ENCODE results near the gene GRIK5.
A peak's percentile ranks its signal among the peaks of the same experiment; 100 is the strongest.
"Not testable (repeated sequence)": the region's sequence is repeated elsewhere in the genome, so short reads cannot be mapped to it uniquely, and the experiment has no call there.

GRIK5 gene

GRCh38 chr19:42006569-42006968, 63.4 kb downstream of the GRIK5 start:
- DNase-seq, result no peak

GRCh38 chr19:42005504-42005903, 64.5 kb downstream of the GRIK5 start:
- DNase-seq, result no peak

GRCh38 chr19:42003506-42004294, 66.3 kb downstream of the GRIK5 start:
- DNase-seq, result no peak

DNA sequence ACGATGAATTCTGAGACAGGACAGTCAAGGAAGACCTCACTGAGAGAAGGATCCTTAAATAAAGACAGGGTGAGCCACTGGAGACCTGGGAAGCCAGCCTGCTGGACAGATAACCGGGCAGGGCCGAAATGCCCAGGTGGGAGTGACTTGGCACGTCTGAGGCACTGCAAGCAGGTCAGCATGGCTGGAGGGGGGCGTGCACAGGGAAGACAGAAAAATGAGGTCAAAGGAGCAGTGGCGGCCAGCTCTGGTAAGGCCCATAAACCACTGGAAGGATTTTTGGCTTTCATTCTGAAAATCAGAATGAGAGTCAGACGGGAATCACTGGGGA, 70.2 kb downstream of the GRIK5 start:
- no peak for DNase-seq

GRCh38 chr19:41999071-41999877, 70.7 kb downstream of the GRIK5 start:
- no peak for DNase-seq

GRCh38 chr19:41998246-41999020, 71.6 kb downstream of the GRIK5 start:
- no peak for DNase-seq

- no peak for DNase-seq
Measured at GRCh38 chr19:41997851-41998229, 72.2 kb downstream of the GRIK5 start.

- DNase-seq, result peak; percentile 7
Measured at GRCh38 chr19:41997121-41997850, 72.7 kb downstream of the GRIK5 start.

DNA sequence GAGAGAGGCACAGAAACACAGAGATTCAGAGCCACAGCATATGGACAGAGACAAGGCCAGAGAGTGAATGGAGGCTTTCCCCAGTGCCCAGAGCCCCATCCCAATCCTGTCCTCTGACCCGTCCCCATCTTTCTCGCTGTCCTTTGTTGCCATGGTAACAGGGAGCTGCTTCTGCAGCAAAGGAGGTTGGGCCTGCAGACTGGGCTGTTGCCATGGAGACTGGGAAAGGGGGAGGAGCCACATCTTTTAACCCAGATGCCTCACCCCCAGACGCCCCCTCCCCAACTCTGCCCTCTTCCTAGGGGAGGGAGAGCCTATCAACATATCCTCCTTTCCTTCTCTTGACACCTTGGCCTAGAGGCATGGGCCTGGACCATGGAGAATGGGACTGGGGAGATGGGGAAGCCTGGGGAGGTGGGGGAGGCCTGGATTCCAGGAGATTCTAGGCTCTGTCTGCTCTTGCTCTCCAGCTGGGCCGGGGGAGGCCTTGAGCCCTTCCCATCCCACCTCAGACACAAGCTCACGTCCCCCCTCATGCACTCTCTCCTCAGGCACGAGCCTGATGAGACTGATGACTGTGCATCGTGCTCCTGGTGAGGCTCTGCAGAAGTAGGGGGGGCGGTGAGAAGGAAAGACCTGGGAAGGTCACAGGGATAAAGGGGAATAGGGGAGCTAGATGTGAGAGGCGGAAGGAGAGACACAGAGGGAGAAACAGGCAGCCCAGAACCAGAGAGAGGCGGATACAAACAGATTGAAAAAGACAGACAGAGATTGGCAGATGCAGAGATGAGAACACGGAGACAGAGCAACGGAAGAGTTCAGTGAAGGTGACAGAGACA, 73.8 kb downstream of the GRIK5 start:
- peak; percentile 19 for DNase-seq

DNA sequence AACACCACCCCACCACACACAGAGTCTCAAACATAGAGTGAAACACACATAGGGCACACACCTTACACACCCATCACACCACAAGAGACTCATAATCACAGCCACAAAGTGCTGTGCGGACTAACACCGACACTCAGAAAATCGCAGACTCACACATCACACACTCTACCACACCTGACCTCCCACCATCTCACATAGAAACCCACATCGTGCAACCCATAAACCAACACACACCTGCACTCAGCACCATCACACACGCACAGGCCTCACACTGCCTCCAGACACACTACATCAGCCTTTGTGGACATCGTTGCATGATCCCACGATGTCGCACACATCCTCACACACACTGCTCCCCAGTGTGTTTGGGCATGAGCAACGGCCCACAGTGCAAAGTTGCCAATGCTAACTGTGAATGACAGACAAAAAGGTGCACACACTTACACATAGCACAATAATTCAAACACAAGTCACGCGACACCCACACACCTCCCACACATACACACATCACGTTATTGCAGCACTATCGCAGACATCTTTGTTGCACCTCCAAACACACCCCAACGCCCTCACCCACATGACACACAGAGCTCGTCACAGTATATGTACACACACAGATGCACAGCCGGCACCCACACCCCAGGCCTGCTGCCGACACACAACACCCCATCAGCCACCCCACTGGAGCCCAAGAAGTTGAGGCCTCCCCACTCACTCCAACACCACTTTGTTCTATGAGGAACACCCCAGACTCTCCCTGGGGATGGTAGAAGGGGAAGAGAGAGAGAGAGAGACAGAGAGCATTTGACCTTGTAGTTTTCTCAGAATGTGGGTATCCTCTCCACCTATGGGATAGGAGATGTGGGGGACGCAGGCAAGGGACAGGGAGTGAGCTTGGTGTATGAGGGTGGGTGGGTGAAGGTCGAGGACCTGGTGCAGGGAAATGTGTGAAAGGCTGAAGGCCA, 74.7 kb downstream of the GRIK5 start:
- no peak for DNase-seq

- DNase-seq, result no peak
Measured at GRCh38 chr19:41994521-41994971, 75.5 kb downstream of the GRIK5 start.

GRCh38 chr19:41993612-41994483, 76.2 kb downstream of the GRIK5 start, which contains the start of gene ATP1A3:
TSS of gene ATP1A3 (minus strand) at chr19:41994230. CDS start at chr19:41994076, 154 bp downstream.
- peak; percentile 67 for DNase-seq

DNA sequence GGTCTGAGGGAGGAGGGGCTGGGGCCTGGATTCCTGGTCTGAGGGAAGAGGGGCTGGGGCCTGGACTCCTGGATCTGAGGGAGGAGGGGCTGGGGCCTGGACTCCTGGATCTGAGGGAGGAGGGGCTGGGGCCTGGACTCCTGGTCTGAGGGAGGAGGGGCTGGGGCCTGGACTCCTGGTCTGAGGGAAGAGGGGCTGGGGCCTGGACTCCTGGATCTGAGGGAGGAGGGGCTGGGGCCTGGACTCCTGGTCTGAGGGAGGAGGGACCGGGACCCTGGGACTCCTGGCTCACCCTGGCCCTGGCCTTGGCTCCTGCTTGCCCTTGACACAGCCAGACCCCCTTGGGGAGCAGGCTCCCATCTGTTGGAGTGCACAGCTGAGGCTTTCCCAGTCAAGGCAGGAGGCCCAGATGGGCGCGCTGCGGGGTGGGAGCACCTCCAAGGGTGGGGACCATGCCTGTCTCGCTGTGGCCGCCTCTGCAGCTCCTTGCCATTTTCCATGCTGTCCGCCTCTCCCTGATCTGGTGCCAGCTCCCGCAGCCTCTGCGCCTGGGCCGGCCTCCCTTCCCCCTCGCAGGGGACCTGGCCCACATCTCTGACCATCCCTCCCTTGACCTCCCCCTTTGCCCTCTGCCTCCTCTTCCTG, 78.0 kb downstream of the GRIK5 start:
- DNase-seq, result not testable (repeated sequence)

DNA sequence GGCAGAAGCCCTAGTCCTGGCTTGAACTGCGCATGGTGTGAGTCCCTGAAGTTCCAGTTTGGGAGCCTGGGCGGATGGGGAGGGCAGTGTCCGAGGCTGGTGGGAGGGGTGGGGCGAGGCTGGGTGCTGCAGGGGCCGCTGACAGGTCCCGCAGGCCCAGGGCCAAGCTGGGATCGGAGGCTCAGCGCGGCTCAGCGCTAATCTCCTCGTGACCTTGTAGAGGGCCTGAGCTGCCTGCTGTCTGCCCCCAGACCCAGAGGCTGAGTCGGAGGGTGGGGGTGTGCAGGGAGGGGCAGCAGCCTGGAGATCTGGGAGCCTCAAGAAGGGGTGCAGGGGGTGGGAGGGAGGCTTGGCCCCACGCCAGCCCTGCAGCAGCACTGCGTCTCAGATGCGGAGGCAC, 79.0 kb downstream of the GRIK5 start:
- DNase-seq, result no peak

DNA sequence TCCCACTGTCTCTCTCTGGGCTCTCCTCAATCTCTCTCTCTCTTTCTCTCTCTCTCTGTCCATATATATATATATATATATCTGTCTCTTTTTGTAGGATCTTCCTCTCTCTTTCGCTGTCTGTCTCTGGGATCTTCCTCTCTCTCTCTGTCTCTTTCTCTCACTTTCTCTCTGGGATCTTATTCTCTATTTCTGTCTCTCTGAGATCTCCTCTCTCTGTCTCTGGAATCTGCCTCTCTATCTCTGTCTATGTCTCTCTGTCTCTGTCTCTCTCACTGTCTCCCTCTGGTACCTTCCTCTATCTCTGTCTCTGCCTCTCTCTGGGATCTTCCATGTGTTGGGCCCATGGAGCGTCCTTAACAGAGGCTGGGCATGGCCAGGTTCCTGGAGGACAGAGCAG, 79.4 kb downstream of the GRIK5 start:
- DNase-seq, result no peak

GRCh38 chr19:41990028-41990427, 80.0 kb downstream of the GRIK5 start:
- no peak for DNase-seq

- DNase-seq, result no peak
Measured at GRCh38 chr19:41988947-41989346, 81.1 kb downstream of the GRIK5 start.

GRCh38 chr19:41987141-41987860, 82.7 kb downstream of the GRIK5 start:
- no peak for DNase-seq

Measured in midbrain (tissue), 1 donor.